ENCODE results near the gene SLC22A2.

DNA sequence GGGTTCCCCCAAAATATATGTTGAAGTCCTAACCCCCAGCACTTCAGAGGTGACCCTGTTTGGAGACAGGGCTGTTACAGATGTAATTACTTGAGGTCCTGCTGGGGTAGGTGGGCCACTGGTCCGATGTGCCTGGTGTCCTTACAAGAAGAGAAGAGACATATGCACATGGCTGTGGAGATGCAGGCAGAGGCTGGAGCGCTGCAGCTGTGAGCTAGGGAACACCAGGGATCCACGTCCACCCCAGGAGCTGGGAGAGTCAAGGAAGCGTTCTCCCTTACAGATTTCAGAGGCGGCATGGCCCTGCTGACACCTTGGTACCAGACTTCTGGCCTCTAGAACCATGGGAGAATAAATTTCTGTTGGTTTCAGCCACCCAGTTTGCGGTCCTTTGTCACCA, 11.7 kb upstream of the SLC22A2 start:
- no peak for TF ChIP-seq TAF1 (IDR thresholded peaks at IDR 0.05; ENCODE audit: low read depth)
- TF ChIP-seq RAD21 (IDR thresholded peaks at IDR 0.05; ENCODE audit: low read depth), result no peak
- no peak for TF ChIP-seq ZBTB7A (IDR thresholded peaks at IDR 0.05; ENCODE audit: low read depth)
- TF ChIP-seq CREB1 (IDR thresholded peaks at IDR 0.05; ENCODE audit: low read depth), result no peak
- no peak for TF ChIP-seq TCF12 (IDR thresholded peaks at IDR 0.05; ENCODE audit: low read depth)
- no peak for TF ChIP-seq EP300 (IDR thresholded peaks at IDR 0.05; ENCODE audit: borderline replicate concordance)

Data from Ishikawa (cell line).